OCI-LY1 (cell line): ENCODE results near the gene UBE2K.

Experiments used
- CTCF ChIP-seq: fragments of 200-600 bp; sonication (generic), shearing (Covaris generic); IDR thresholded peaks from 2 replicates; pipeline ENCODE4 v1.5.1; 2017; ENCODE audit warnings: mild to moderate bottlenecking, antibody characterized with exemption, low read length, moderate library complexity, mixed read lengths
- EZH2 ChIP-seq: fragments of 200-600 bp; sonication (generic), shearing (Covaris generic); IDR thresholded peaks from 2 replicates; pipeline ENCODE4 v1.8.0; 2017; ENCODE audit warnings: borderline replicate concordance, mixed run types, mild to moderate bottlenecking, antibody characterized with exemption, low read length, moderate library complexity, mixed read lengths

- no peak for TF ChIP-seq CTCF
- no peak for TF ChIP-seq EZH2
Observed at GRCh38 chr4:39687014-39687413, 10.9 kb upstream of the UBE2K start.
